Measurements from ENCODE around the gene GAREM1. TPM values are rescaled to one million over a fixed set of nuclear protein-coding genes. Genes with fewer than 3 reads are reported as not detected.

GAREM1 gene
- total RNA-seq, 1 experiment from 2014 or later = 7.0 TPM

- ChIA-PET CTCF (no interaction called here), POLR2A (interaction anchor here (1.1 kb wide), 1 partner anchor 48 kb away, joined by 3 read pairs; the partner anchor contains the start of gene GAREM1)
- Mint-ChIP-seq H3K36me3 (no peaks in the 10 kb centered on the region), H3K4me1 (peaks cover 10% of the 10 kb centered on the region), H3K4me3 (no peak overlapping the region), H3K27ac (no peak overlapping the region), H3K9me3 (no peaks in the 10 kb centered on the region), H3K27me3 (ENCODE audit: low read depth) (no peaks in the 10 kb centered on the region)
- DNase-seq (ENCODE audit: low spot score) (no peak), ATAC-seq (no peak)
- no peak for TF ChIP-seq ARID4B (CRISPR knock-in tag; IDR thresholded peaks at IDR 0.05; ENCODE audit: borderline replicate concordance)
- TF ChIP-seq HMGXB4 (CRISPR knock-in tag; IDR thresholded peaks at IDR 0.05) = no peak
- no peak for TF ChIP-seq TEAD1 (CRISPR knock-in tag; IDR thresholded peaks at IDR 0.05)
- TF ChIP-seq, protein P1, sequence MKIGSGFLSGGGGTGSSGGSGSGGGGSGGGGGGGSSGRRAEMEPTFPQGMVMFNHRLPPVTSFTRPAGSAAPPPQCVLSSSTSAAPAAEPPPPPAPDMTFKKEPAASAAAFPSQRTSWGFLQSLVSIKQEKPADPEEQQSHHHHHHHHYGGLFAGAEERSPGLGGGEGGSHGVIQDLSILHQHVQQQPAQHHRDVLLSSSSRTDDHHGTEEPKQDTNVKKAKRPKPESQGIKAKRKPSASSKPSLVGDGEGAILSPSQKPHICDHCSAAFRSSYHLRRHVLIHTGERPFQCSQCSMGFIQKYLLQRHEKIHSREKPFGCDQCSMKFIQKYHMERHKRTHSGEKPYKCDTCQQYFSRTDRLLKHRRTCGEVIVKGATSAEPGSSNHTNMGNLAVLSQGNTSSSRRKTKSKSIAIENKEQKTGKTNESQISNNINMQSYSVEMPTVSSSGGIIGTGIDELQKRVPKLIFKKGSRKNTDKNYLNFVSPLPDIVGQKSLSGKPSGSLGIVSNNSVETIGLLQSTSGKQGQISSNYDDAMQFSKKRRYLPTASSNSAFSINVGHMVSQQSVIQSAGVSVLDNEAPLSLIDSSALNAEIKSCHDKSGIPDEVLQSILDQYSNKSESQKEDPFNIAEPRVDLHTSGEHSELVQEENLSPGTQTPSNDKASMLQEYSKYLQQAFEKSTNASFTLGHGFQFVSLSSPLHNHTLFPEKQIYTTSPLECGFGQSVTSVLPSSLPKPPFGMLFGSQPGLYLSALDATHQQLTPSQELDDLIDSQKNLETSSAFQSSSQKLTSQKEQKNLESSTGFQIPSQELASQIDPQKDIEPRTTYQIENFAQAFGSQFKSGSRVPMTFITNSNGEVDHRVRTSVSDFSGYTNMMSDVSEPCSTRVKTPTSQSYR (CRISPR knock-in tag; IDR thresholded peaks at IDR 0.05) = no peak
- no peak for TF ChIP-seq SP1 (CRISPR knock-in tag; conservative IDR thresholded peaks at IDR 0.05)
- TF ChIP-seq MLX (CRISPR knock-in tag; IDR thresholded peaks at IDR 0.05) = no peak
- no peak for TF ChIP-seq ZNF317 (CRISPR knock-in tag; IDR thresholded peaks at IDR 0.05; ENCODE audit: borderline replicate concordance, low read depth)
- TF ChIP-seq CREM (CRISPR knock-in tag; IDR thresholded peaks at IDR 0.05) = no peak
- TF ChIP-seq FOXP4 (CRISPR knock-in tag; IDR thresholded peaks at IDR 0.05) = no peak
- no peak for TF ChIP-seq NR2C2 (CRISPR knock-in tag; IDR thresholded peaks at IDR 0.05)
- TF ChIP-seq, protein P2, sequence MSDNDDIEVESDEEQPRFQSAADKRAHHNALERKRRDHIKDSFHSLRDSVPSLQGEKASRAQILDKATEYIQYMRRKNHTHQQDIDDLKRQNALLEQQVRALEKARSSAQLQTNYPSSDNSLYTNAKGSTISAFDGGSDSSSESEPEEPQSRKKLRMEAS (CRISPR knock-in tag; IDR thresholded peaks at IDR 0.05) = no peak
- TF ChIP-seq KAT7 (CRISPR knock-in tag; IDR thresholded peaks at IDR 0.05; ENCODE audit: borderline replicate concordance) = no peak
These were observed 47.5 kb downstream of the GAREM1 start for GRCh38 chr18:32422978-32423740.
